Activated CD4-positive, alpha-beta memory T cell treated with anti-CD3 and anti-CD28 coated beads for 36 hours (primary cell): ENCODE measurements around the gene PCDHGA12. TPM values are rescaled to one million over a fixed set of nuclear protein-coding genes. Genes with fewer than 3 reads are reported as not detected.

ENCODE experiments used
- CTCF ChIA-PET: fragments of 350-600 bp; sonication (Branson Sonifier 250); formaldehyde crosslinking; loops from one replicate; lab custom pipeline; 2021; ENCODE audit warnings: antibody characterized with exemption, inconsistent platforms; lab: Charles Lee
- POLR2A ChIA-PET: fragments of 350-600 bp; sonication (Branson Sonifier 250); formaldehyde crosslinking; loops from one replicate; lab custom pipeline; 2021; ENCODE audit warnings: antibody characterized with exemption; lab: Charles Lee
- DNase-seq: peaks from one replicate; pipeline ENCODE4 v3.0.0-alpha.2; 2020
- H3K27ac Mint-ChIP-seq: one replicate; pipeline ENCODE4 v1.8.0; 2021; ENCODE audit warnings: mixed read lengths
- H3K27me3 Mint-ChIP-seq: one replicate; pipeline ENCODE4 v1.8.0; 2021; ENCODE audit warnings: mixed read lengths
- H3K36me3 Mint-ChIP-seq: one replicate; pipeline ENCODE4 v1.8.0; 2021; ENCODE audit warnings: mixed read lengths
- H3K4me1 Mint-ChIP-seq: one replicate; pipeline ENCODE4 v1.8.0; 2021; ENCODE audit warnings: low read depth, mixed read lengths
- H3K4me3 Mint-ChIP-seq: one replicate; pipeline ENCODE4 v1.8.0; 2021; ENCODE audit warnings: mild to moderate bottlenecking, mixed read lengths
- H3K9me3 Mint-ChIP-seq: one replicate; pipeline ENCODE4 v1.8.0; 2021; ENCODE audit warnings: mixed read lengths
- intact Hi-C: fragments of 100-400 bp; cut with micrococcal nuclease; formaldehyde crosslinking; loops from one replicate; pipeline ENCODE4 v1.15.1; 2023
- total RNA-seq, 2 experiments: library from RNA; stranded (reverse); gene quantifications; one replicate each; pipeline ENCODE4 v1.2.3, GENCODE V29; 2021

Gene PCDHGA12
- total RNA-seq, 2 experiments from 2014 or later: 0.07 TPM; not detected in 1

- Mint-ChIP-seq H3K27me3 (peaks cover 50% of the 10 kb centered on the region), H3K36me3 (no peaks in the 10 kb centered on the region), H3K4me3 (peak overlapping the region; percentile 79), H3K9me3 (no peaks in the 10 kb centered on the region), H3K27ac (no peak overlapping the region), H3K4me1 (peaks cover 20% of the 10 kb centered on the region)
- intact Hi-C loops: loop anchor here (5.0 kb wide), 2 partner anchors 54 to 86 kb away; partner anchors contain the start of gene PCDHGA11
- CTCF ChIA-PET: interaction anchor here (1.0 to 1.8 kb wide), 8 partner anchors 9 to 81 kb away, joined by 3 to 22 read pairs (median 4); partner anchors contain the start of gene PCDHGC4
- POLR2A ChIA-PET: interaction anchor here (1.6 kb wide), 1 partner anchor 9 kb away, joined by 4 read pairs; no protein-coding TSS in a partner anchor
- no peak for DNase-seq
Measured at GRCh38 chr5:141476132-141476911, 46.0 kb downstream of the PCDHGA12 start.

GRCh38 chr5:141477044-141477575 is 46.8 kb downstream of the PCDHGA12 start:
- H3K27me3 Mint-ChIP-seq: peaks cover 51% of the 10 kb centered on the region
- no peak overlapping the region for H3K27ac Mint-ChIP-seq
- peaks cover 20% of the 10 kb centered on the region for H3K4me1 Mint-ChIP-seq
- no peaks in the 10 kb centered on the region for H3K36me3 Mint-ChIP-seq
- ChIA-PET CTCF (interaction anchor here (1.0 to 1.8 kb wide), 6 partner anchors 8 to 81 kb away, joined by 3 to 22 read pairs (median 5); partner anchors contain the start of gene PCDHGC4), POLR2A (no interaction called here)
- H3K4me3 Mint-ChIP-seq: peak overlapping the region; percentile 79
- DNase-seq: no peak
- intact Hi-C loops: loop anchor here (5.0 kb wide), 2 partner anchors 55 to 85 kb away; partner anchors contain the start of gene PCDHGA11
- no peaks in the 10 kb centered on the region for H3K9me3 Mint-ChIP-seq

- ChIA-PET POLR2A (no interaction called here), CTCF (interaction anchor here (0.7 to 1.3 kb wide), 3 partner anchors 46 to 71 kb away, joined by 3 to 4 read pairs (median 3); partner anchors contain the start of gene PCDHGA12)
- no peak for DNase-seq
- Mint-ChIP-seq H3K27ac (no peak overlapping the region), H3K36me3 (no peaks in the 10 kb centered on the region), H3K27me3 (peaks cover 56% of the 10 kb centered on the region), H3K4me3 (no peak overlapping the region), H3K4me1 (peaks cover 20% of the 10 kb centered on the region), H3K9me3 (no peaks in the 10 kb centered on the region)
- intact Hi-C loops: loop anchor here (5.0 kb wide), 2 partner anchors 56 to 84 kb away; partner anchors contain the start of gene PCDHGA11
Measured at GRCh38 chr5:141477815-141478214, 47.5 kb downstream of the PCDHGA12 start.

- ChIA-PET POLR2A (no interaction called here), CTCF (interaction anchor here (0.6 to 1.3 kb wide), 7 partner anchors 17 to 89 kb away, joined by 3 to 4 read pairs (median 3); partner anchors contain the start of genes PCDHGA10 and PCDHGA12)
- no peak overlapping the region for H3K4me3 Mint-ChIP-seq
- H3K4me1 Mint-ChIP-seq: peaks cover 20% of the 10 kb centered on the region
- H3K36me3 Mint-ChIP-seq: no peaks in the 10 kb centered on the region
- peaks cover 61% of the 10 kb centered on the region for H3K27me3 Mint-ChIP-seq
- DNase-seq: no peak
- no peak overlapping the region for H3K27ac Mint-ChIP-seq
- no peaks in the 10 kb centered on the region for H3K9me3 Mint-ChIP-seq
- intact Hi-C loops: loop anchor here (5.0 kb wide), 2 partner anchors 56 to 84 kb away; partner anchors contain the start of gene PCDHGA11
Measured at GRCh38 chr5:141478321-141478945, 48.1 kb downstream of the PCDHGA12 start.

GRCh38 chr5:141479776-141480175 is 49.5 kb downstream of the PCDHGA12 start:
- DNase-seq: no peak
- Mint-ChIP-seq H3K4me1 (peaks cover 23% of the 10 kb centered on the region), H3K9me3 (no peaks in the 10 kb centered on the region), H3K27ac (no peak overlapping the region), H3K27me3 (peaks cover 72% of the 10 kb centered on the region), H3K36me3 (no peaks in the 10 kb centered on the region), H3K4me3 (no peak overlapping the region)
- intact Hi-C loops: loop anchor here (5.0 kb wide), 2 partner anchors 57 to 83 kb away; partner anchors contain the start of gene PCDHGA11
- ChIA-PET CTCF (interaction anchor here (1.7 kb wide), 1 partner anchor 31 kb away, joined by 6 read pairs; no protein-coding TSS in a partner anchor), POLR2A (no interaction called here)

Other genes with a start within 250 kb of the PCDHGA12 start
- not detected for gene PCDHB16, start 248.1 kb upstream of the PCDHGA12 start, total RNA-seq
- not detected for gene PCDHB9, start 243.3 kb upstream of the PCDHGA12 start, total RNA-seq
- not detected for gene PCDHB10, start 238.2 kb upstream of the PCDHGA12 start, total RNA-seq
- not detected for gene PCDHB11, start 230.9 kb upstream of the PCDHGA12 start, total RNA-seq
- gene PCDHB12, start 221.8 kb upstream of the PCDHGA12 start, total RNA-seq: not detected
- gene PCDHB13, start 216.6 kb upstream of the PCDHGA12 start, total RNA-seq: not detected
- gene PCDHB14, start 207.2 kb upstream of the PCDHGA12 start, total RNA-seq: not detected
- gene PCDHB15, start 185.1 kb upstream of the PCDHGA12 start, total RNA-seq: not detected
- under 1 TPM; 0.19 to 0.31 TPM for gene SLC25A2, start 126.5 kb upstream of the PCDHGA12 start, total RNA-seq
- 10 to 100 TPM; 54.6 to 55.5 TPM for gene TAF7, start 109.7 kb upstream of the PCDHGA12 start, total RNA-seq
- gene PCDHGA1, start 100.0 kb upstream of the PCDHGA12 start, total RNA-seq: not detected
- gene PCDHGA2, start 91.7 kb upstream of the PCDHGA12 start, total RNA-seq: not detected
- gene PCDHGA3, start 86.7 kb upstream of the PCDHGA12 start, total RNA-seq: not detected
- gene PCDHGB1, start 80.4 kb upstream of the PCDHGA12 start, total RNA-seq: not detected
- gene PCDHGA4, start 75.5 kb upstream of the PCDHGA12 start, total RNA-seq: under 1 TPM; 0.07 to 0.12 TPM
- gene PCDHGB2, start 70.5 kb upstream of the PCDHGA12 start, total RNA-seq: under 1 TPM; 0.10 to 0.19 TPM
- gene PCDHGA5, start 66.3 kb upstream of the PCDHGA12 start, total RNA-seq: not detected
- under 1 TPM in 1 of 2 experiments, not detected in 1; 0.10 TPM for gene PCDHGB3, start 60.3 kb upstream of the PCDHGA12 start, total RNA-seq
- under 1 TPM; 0.05 to 0.10 TPM for gene PCDHGA6, start 56.6 kb upstream of the PCDHGA12 start, total RNA-seq
- under 1 TPM in 1 of 2 experiments, not detected in 1; 0.07 TPM for gene PCDHGA7, start 47.8 kb upstream of the PCDHGA12 start, total RNA-seq
- gene PCDHGB4, start 42.8 kb upstream of the PCDHGA12 start, total RNA-seq: under 1 TPM in 1 of 2 experiments, not detected in 1; 0.07 TPM
- gene PCDHGA8, start 37.9 kb upstream of the PCDHGA12 start, total RNA-seq: not detected
- gene PCDHGB5, start 32.6 kb upstream of the PCDHGA12 start, total RNA-seq: under 1 TPM; 0.12 to 0.15 TPM
- gene PCDHGA9, start 27.7 kb upstream of the PCDHGA12 start, total RNA-seq: under 1 TPM in 1 of 2 experiments, not detected in 1; 0.10 TPM
- under 1 TPM in 1 of 2 experiments, not detected in 1; 0.07 TPM for gene PCDHGB6, start 22.5 kb upstream of the PCDHGA12 start, total RNA-seq
- under 1 TPM; 0.07 to 0.10 TPM for gene PCDHGA10, start 17.5 kb upstream of the PCDHGA12 start, total RNA-seq
- under 1 TPM in 1 of 2 experiments, not detected in 1; 0.07 TPM for gene PCDHGB7, start 12.8 kb upstream of the PCDHGA12 start, total RNA-seq
- under 1 TPM in 1 of 2 experiments, not detected in 1; 0.05 TPM for gene PCDHGA11, start 9.5 kb upstream of the PCDHGA12 start, total RNA-seq
- not detected for gene PCDHGC3, start 45.5 kb downstream of the PCDHGA12 start, total RNA-seq
- not detected for gene PCDHGC4, start 54.5 kb downstream of the PCDHGA12 start, total RNA-seq
- gene PCDHGC5, start 58.6 kb downstream of the PCDHGA12 start, total RNA-seq: not detected
- gene DIAPH1, start 188.5 kb downstream of the PCDHGA12 start, total RNA-seq: 100 to 1,000 TPM; 225 to 227 TPM
- 10 to 100 TPM; 65.2 to 71.5 TPM for gene HDAC3, start 206.3 kb downstream of the PCDHGA12 start, total RNA-seq
- 10 to 100 TPM; 17.8 to 17.9 TPM for gene RELL2, start 206.5 kb downstream of the PCDHGA12 start, total RNA-seq
- gene FCHSD1, start 220.9 kb downstream of the PCDHGA12 start, total RNA-seq: 10 to 100 TPM; 40.1 to 46.0 TPM